NCI-H146 treated with DMSO at 0.1 percent for 48 hours (cell line): Measurements from ENCODE around the gene ERGIC3.
"Not testable (repeated sequence)": the region's sequence is repeated elsewhere in the genome, so short reads cannot be mapped to it uniquely, and the experiment has no call there.

Source experiments
- DNase-seq: peaks from one replicate; lab custom pipeline; 2025; ENCODE audit not compliant: unreplicated experiment; lab: John Stamatoyannopoulos, UW

Gene ERGIC3

DNA sequence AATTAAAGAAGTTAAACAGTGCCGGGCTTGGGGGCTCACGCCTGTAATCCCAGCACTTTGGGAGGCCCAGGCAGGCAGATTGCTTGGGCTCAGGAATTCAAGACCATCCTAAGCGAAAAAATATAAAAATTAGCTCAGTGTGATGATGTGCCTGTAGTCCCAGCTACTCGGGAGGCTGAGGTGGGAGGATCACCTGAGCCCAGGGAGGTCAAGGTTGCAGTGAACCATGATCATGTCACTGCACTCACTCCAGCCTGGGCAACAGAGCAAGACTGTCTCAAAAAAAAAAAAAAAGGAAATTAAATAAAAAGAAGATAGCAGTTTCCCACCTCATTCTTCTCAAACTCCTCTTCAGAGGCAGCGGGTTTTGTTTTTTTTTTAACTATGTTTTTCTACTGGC lies 24.1 kb upstream of the ERGIC3 start:
- not testable (repeated sequence) for DNase-seq

DNA sequence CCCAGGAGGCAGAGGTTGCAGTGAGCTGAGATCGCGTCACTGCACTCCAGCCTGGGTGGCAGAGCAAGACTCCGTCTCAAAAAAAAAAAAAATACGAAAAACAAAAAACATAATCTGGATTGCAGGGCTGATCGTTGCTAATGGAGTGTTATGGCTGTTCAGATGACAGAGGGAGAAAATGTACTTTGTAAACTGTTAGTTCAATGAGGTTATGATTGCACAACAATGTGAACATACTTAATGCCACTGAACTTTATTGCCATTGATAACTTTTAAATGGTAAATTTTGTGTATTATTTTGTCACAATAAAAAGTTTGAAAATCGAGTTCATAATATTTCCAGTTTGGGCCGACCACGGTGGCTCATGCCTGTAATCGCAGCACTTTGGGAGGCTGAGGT lies 22.9 kb upstream of the ERGIC3 start:
- no peak for DNase-seq

DNA sequence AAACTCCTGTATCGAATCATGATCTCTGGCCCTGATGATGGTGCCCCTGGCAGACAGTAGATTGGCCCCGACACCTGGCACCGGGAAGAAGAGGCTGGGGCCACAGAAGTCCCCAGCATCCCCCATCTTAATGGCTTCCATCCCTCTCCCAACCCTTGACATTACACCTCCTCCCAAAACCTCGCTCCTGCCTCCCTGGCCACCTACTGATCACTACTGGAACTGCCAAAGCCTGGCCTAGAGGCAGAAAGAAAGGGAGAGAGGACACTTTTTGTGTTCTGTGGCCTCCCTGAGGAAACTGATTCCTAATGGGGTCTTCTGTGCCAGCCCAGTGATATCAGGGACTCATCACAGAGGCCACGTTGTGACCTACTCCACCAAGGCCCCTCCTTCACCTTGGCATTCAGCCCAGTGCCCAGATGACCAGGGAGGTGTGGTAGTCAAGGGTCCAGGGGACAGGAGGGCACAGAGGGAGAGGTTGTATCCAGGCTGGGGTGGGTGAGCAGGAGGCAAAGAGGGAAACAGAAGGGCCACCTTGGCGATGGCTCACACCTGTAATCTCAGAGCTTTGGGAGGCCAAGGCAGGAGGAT lies 18.5 kb upstream of the ERGIC3 start:
- no peak for DNase-seq

DNA sequence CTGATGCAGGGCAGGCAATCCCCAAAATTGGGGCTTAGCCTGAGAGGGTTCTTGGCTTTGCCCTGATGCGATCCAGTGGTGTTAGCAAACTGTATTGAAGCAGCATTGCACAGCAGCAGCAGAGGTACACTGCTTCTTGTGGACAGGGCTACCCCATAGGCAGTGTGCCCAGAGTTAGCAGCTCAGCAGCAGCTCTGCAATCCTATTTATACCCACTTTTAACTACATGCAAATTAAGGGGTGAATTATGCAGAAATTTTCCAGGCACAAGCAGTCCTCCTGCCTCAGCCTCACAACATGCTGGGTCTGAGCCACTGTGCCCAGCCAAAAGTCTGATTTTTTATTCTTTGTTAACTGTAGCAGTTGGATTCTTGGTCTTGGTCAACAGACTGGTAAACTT lies 16.2 kb upstream of the ERGIC3 start:
- no peak for DNase-seq

DNA sequence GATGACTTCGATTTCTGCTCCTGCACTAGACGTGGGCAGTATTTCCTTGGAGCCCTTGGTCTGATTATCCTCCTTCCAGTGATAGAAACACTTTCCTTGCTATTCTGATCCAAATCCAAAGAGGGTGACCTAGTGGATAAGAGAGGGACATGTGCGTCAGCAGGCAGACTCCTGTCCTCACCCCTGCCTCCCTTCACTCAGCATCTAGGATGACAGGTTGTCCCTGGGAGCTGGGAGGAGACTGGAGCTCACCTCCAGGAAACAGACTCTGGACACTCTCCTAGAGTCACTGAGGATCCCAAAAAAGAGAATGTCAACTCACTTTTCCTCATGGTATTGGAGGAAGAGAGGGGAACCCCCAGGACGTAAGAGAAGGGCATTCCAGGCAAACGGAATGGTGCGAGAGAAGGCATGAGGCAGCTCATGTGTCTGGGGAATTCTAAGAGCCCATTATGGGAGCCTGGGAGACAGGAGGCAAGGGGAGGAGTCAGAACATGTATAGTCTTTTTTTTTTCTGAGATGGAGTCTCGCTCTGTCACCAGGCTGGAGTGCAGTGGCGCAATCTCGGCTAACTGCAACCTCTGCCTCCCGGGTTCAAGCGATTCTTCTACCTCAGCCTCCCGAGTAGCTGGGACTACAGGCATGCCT lies 14.6 kb upstream of the ERGIC3 start:
- DNase-seq: no peak

DNA sequence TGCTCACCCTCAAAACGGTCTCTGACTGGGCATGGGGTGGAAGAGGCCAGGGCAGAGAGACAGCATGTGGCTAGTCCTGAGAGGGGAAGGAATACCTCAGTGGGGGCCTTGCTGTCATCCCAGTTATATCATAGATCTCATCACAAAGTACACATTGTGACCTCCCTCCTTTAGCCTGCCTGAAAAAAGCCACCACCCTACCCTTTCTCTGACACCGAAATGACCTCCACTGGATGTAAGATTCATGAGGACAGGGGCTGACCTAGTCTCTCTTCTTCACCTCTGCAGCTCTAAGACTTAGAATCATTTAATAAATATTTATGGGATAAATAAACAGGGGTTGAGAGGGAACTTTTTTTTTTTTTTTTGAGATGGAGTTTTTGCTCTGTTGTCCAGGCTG lies 12.3 kb upstream of the ERGIC3 start, which contains the start of gene C20orf173:
C20orf173 (minus strand) TSS at position 101 of the 400 bp plus-strand sequence. CDS start 279 bp downstream, outside the sequence.
- DNase-seq: no peak

DNA sequence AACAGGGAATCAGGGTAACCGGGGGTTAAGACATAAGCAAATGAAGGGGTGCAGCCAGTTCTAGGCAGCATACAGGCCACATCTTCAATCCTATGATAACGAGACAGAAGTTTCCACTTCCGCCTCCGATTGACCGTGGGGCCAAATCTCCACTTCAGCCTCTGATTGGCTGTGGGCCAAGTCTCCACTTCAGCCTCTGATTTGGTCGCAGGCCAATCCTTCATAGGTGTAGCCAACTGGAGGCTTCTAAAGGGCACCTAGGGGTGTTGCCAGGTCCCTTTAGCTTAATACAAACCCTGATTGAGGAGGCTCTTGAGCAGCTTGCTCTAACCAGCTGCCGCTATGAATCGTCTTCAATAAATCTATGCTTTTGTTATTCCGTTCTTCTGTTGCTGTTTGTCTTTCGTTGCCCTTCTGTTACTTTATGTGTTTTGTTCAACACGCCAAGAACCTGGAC lies 2.1 kb upstream of the ERGIC3 start:
- DNase-seq: peak; percentile 94

DNA sequence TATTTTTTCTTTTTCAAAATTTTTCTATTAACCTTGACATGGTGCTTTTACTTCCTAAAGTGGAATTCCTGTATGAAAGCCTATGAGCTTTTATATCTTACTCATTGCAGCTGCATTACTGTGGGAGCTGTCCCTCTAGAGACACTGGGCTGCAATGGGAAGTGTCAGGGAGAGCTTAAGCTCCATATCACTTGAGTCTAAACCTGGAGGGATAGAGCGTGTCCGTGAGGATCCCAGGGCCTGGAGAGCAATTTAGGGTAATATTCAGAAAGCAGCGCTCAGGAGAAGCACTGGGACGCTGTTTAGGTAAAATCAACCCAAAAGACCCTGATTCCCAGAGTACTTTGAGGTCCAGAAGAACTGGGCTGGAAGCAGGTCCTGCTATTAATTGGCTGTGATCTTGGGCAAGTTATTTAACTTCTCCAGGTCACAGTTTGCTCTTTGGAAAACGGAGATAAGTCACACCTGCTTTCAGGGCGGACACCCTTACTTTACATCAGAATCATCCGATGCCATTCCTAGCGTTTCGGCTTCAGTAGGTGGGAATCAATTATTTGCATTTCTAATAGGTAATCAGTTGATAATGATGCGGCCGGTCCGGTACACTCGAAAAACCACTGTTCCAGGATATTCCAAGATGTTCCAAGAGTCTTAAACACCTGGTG lies 628 bp upstream of the ERGIC3 start:
- no peak for DNase-seq

DNA sequence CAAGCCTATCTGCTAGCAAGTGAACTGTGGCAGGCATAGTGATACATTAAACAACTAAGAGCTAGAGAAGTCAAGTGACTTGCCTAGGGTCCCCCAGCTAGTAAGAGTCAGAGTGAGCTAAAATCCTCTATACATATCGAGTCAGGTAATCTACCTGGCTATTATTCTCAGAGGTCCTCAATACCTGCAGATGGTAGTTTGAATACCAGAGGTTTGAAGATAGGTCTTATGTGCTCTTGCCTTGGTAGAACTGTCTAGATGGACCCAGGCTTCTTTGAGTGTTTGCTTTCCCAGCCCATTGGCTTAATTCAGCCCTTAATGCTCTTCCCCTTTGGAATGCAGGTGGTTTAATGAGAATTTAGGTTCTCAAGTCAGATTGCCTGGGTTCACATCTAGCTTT lies 1.1 kb downstream of the ERGIC3 start:
- no peak for DNase-seq

DNA sequence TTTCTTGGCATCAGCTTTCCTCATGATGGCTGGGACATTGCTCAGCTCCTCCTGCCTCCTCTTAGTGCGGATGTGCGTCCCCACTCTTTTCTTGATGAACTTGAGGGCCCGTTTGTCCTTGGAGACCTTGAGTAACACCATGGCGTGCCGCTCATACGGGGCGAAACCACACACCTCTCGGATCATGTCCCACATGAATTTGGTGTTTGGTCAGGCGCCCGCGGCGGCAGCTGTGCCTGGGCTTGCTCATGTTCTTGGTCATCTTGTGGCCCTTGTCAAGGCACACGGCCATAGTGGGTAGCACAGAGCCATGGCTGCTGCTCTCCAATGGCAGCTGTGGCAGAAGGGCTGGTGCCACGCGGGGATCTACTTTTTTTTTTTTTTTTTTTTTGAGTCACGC lies 2.6 kb downstream of the ERGIC3 start:
- DNase-seq: no peak

DNA sequence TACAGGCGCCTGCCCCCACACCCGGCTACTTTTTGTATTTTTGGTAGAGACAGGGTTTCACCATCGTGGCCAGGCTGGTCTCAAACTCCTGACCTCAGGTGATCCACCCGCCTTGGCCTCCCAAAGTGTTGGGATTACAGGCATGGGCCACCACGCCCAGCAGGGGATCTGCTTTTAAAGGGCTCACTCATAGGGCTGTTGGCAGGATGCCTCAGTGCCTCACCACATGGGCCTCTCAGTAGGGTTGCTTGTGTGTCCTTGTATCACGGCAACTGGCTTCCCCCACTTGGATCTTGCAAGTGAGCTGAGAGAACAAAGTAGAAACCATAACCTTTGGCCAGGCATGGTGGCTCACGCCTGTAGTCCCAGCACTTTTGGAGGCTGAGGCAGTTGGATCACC lies 3.1 kb downstream of the ERGIC3 start:
- DNase-seq: not testable (repeated sequence)

DNA sequence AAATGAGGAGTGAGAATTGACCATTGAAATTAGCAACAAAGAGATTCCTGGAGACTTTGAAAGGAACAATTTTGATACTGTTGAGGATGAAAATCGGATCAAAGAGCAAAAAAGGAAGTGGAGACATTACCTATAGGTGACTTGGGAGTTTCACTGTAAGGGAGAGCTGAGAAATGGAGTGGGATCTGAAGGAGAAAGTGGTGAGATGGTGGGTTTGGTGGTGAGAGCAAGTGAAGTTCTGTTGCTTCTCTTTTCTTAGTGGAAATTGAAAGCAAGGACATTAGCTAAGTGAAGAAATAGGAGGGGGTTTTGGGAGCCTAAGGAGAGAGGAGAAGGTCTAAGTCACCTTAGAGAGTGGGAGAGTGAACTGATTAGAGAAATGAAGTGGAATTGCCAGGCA lies 4.2 kb downstream of the ERGIC3 start:
- no peak for DNase-seq

DNA sequence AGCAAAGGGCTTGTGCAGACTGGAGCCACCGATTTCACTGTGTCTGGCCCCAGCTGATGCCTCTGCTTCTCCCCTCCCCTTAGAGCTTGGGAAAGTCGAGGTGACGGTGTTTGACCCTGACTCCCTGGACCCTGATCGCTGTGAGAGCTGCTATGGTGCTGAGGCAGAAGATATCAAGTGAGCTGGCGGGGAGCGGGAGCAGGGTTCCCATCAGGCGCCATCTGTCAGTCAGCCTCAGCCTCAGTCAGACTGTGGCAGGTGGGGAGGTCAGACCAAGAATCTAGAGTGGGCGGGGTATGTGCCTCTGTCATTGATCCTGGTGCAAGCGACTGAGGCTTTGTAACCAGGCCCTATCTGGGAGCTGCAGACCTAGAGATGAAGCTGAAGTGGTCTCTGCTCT lies 5.5 kb downstream of the ERGIC3 start:
- DNase-seq: no peak

DNA sequence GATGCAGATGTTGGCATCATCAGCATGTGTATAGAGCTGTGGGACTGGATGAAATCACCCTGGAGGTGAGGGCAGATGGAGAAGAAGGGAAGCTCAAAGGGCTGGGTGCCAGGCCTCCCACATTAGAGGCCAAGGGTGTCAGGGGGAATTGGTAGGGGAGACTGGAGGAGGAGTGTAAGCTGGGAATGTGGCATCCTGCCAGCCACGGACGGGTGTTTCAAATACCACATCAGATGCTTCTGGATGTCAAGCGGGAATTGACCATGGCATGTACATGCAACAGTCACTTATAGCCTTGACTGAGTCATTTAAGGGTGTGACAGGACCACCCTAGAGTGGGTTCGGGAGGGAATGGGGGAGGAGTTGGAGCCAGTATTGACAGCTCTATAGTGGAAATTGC lies 9.6 kb downstream of the ERGIC3 start:
- DNase-seq: no peak

DNA sequence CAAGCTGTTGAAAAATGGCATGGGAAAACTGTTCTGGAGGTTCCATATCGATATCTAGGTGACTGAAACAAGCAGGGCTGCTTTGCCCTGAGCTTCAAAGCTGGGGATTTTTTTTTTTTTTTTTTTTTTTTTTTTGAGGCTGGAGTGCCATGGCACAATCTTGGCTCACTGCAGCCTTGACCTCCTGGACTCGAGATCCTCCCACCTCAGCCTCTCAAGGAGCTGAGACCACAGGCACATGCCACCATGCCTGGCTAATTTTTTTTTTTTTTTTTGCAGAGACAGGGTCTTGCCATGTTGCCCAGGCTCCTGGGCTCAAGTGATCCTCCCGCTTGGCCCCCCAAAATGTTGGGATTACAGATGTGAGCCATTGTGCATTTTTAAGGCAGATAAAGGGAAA lies 11.0 kb downstream of the ERGIC3 start:
- DNase-seq: no peak

DNA sequence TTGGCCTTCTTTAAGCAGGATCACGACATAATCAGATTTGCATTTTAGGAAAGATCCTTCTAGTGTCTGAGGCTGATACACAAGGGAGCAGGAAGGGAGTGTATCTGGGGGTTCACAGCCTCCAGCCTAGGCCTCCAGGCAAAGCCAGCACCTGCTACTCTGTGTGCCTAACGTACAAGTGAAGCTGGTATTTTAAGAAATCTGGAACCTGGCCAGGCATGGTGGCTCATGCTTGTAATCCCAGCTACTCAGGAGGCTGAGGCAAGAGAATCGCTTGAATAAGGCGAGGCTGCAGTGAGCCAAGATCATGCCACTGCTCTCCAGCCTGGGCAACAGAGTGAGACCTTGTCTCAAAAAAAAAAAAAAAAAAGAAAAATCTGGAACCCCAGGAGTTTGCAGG lies 13.6 kb downstream of the ERGIC3 start:
- DNase-seq: not testable (repeated sequence)

DNA sequence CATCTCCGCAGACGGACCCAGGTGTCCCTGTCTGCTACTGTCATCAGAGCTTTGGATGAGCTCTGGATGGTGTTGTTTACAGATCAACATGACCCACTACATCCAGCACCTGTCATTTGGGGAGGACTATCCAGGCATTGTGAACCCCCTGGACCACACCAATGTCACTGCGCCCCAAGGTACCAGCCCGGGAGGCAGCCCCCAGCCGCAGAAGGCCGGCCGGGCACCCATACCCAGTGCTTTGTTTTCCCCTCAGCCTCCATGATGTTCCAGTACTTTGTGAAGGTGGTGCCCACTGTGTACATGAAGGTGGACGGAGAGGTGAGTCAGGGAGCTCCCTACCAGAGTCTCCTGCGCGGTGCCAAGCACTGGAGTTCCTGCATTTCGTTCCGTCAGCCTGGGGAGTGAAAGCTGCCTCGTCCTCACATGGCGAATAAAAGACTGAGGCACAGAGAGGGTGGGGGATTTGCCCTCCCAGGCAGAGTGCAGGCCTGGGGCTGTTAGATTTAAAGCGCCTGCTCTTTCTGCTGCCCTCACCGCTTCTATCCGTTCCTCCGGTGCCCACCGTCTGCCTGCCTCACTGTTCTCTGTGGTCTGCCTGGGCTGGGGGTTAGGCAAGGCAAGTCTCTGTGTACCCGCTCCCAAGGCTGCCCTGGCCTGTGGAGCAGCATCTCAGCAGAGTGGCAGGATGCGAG lies 14.2 kb downstream of the ERGIC3 start:
- DNase-seq: no peak

DNA sequence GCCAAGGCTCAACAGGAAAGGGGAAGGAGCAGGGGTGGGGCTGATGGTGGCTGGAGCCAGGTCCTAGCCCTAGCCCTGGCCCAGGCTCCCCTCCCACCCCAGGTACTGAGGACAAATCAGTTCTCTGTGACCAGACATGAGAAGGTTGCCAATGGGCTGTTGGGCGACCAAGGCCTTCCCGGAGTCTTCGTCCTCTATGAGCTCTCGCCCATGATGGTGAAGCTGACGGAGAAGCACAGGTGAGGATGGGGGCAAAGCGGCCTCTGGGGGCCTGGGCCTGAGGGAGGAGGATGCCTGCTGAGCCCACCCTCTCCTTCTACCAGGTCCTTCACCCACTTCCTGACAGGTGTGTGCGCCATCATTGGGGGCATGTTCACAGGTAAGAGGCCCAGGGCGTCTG lies 15.0 kb downstream of the ERGIC3 start:
- DNase-seq: no peak

DNA sequence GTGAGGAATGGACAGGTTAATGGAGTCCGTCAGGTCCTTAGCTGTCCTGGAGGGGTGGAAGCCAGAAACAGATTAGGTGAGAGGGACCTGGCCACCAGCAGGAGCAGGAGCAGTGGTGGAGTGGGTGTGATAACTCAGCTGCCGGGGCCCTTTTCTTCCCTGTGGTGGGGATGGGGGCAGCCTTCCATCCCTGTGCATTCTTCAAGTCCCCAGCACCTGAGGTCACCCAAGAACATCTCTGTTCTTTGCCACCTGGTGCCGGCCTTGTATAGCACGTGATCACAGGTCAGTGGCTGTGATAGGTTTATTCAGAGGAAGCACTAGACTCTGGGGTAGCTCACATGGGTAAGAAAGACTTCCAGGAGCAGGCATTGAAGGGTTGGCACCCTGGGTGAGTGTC lies 16.6 kb downstream of the ERGIC3 start:
- DNase-seq: no peak

DNA sequence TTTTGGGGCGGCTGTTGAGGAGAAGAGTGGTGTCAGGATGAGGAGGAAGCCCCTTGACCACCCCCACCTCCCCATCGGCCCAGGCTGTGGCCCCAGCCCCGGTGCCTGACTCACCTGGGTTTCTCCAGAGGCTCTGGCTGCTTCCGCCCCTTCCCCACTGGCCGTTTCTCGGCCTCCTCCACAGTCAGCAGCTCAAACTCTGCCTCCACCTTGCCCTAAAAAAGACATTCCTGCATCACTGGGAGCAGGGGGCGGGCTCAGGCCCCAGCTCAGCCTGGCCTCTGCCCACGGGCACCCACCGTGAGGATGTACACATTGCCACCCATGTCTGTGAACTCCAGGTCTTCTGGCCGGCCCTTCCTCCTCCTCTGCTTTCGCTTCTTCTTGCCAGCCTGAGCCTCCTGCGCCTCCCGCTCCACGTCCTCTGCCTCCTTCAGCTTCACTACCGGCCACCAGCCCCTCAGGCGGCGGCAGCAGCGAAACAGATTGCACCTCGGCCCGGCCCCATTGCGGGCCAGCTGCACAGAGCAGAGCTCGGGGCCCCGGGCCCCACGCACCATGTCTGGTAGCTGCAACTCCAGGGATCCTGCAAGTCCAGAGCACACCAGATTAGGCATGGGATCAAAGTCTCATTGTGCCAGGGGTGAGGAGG lies 17.3 kb downstream of the ERGIC3 start:
- no peak for DNase-seq

DNA sequence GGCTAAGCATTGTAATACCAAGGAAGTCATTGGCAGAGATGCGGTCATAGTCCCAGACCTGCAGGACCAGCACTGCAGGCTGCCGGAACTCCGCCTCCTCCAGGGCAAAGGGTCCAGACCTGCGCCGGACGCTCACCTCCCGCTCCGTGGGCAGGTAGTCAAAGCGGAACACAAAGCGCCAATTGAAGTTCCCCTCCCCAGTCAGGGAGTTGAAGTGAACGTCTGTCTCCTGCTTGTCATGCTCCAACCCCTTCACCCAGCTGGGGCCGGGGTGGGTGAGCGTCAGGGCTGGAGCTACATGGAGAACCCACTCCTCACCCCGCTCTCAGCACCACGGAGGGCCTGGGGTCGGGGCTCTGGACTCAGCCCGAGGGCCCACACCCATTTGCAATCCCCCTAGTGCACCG lies 18.2 kb downstream of the ERGIC3 start:
- no peak for DNase-seq
